ENCODE measurements around the gene CHCHD3.

DNA sequence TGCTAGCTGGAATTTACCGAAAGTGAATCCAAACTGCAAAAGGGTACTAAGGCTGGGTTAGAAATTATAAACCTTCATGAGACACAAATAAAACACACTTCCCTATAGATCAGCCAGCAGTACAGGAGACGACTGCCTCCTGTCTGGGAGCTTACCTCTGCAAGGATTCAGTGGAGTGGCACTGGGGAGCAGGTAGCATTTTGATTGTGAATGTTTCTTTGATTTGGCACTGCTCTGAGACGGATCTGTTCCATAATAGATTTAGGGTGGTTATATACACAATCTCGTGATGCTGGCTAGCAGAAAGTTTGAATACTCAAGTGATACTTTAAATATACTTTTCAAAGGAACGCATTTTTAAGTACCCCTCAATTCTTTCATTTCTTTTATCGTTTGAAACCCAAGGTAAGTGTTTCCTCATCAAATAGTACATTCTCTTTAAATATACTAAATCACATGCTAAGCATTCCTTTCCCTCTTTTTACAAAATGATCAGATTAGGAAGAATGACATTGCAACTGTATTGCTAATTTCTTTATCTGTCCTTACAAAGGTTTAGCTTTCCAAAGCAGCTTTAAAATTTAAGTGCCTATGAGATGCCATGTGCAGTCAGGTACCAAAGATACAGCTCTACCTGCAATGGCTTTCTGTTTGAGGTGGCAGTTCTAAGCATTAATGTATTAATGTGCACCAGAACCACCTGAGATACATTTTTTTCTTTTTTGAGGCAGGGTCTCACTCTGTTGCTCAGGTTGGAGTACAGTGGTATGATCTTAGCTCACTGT, 20.6 kb upstream of the CHCHD3 start:
- TF ChIP-seq, protein P1, sequence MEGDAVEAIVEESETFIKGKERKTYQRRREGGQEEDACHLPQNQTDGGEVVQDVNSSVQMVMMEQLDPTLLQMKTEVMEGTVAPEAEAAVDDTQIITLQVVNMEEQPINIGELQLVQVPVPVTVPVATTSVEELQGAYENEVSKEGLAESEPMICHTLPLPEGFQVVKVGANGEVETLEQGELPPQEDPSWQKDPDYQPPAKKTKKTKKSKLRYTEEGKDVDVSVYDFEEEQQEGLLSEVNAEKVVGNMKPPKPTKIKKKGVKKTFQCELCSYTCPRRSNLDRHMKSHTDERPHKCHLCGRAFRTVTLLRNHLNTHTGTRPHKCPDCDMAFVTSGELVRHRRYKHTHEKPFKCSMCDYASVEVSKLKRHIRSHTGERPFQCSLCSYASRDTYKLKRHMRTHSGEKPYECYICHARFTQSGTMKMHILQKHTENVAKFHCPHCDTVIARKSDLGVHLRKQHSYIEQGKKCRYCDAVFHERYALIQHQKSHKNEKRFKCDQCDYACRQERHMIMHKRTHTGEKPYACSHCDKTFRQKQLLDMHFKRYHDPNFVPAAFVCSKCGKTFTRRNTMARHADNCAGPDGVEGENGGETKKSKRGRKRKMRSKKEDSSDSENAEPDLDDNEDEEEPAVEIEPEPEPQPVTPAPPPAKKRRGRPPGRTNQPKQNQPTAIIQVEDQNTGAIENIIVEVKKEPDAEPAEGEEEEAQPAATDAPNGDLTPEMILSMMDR (optimal IDR thresholded peaks at IDR 0.05 in 1 of 3, IDR thresholded peaks at IDR 0.05 in 1 of 3, conservative IDR thresholded peaks at IDR 0.05 in 1 of 3; ENCODE audit: extremely low read depth in 1 of 3, insufficient read depth in 2 of 3, low read length in 3 of 3) = no peak
- TF ChIP-seq EZH2 (IDR thresholded peaks at IDR 0.05; ENCODE audit: low read length) = no peak
